ENCODE data around the gene CTSZ. TPM values are rescaled to one million over a fixed set of nuclear protein-coding genes. Genes with fewer than 3 reads are reported as not detected.

CTSZ gene
- total RNA-seq, 1 donor from 2014 or later = 109 TPM

DNA sequence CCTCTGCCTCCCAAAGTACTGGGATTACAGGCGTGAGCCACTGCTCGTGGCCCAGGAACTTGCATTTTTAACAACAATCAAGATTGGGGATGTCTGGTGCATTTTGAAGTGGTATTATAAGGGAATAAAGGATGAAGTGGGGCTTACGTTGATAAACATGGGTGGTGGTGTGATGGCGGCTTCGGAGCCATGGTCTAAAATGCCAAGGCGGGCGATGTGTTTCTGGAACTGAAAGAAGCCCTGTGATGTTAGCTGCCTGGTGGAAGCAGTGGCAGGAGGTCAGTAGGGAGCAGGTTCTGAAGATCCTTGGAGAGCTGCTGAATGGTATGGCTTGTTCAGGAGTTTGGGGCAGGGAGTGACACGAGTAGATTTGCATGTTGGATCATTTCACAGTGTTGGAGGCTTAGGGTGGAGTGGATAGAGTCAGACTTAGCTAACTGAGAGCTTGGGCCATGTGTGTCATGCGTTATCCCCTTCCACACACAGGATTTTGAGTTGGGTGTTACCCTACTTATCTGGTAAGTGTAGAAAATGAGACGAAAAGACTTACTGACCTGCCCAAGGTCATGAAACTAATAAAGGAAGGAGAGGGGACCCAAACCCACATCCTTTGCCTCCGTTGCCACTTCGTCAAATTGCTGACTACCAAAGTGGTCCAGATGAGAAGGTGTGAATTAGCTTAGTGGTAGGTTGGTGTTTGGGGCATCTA is 24.5 kb downstream of the CTSZ start:
- Histone ChIP-seq H3K36me3 (ENCODE audit: control insufficient read depth, insufficient read depth, low read length) (no peaks in the 10 kb centered on the region), H3K4me3 (ENCODE audit: low read depth, low read length) (peak overlapping the region; percentile 2), H3K27me3 (ENCODE audit: control insufficient read depth, insufficient read depth, low read length) (no peaks in the 10 kb centered on the region)
- no peak for DNase-seq (ENCODE audit: low read depth)
- TF ChIP-seq, protein P1, sequence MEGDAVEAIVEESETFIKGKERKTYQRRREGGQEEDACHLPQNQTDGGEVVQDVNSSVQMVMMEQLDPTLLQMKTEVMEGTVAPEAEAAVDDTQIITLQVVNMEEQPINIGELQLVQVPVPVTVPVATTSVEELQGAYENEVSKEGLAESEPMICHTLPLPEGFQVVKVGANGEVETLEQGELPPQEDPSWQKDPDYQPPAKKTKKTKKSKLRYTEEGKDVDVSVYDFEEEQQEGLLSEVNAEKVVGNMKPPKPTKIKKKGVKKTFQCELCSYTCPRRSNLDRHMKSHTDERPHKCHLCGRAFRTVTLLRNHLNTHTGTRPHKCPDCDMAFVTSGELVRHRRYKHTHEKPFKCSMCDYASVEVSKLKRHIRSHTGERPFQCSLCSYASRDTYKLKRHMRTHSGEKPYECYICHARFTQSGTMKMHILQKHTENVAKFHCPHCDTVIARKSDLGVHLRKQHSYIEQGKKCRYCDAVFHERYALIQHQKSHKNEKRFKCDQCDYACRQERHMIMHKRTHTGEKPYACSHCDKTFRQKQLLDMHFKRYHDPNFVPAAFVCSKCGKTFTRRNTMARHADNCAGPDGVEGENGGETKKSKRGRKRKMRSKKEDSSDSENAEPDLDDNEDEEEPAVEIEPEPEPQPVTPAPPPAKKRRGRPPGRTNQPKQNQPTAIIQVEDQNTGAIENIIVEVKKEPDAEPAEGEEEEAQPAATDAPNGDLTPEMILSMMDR (IDR thresholded peaks at IDR 0.05; ENCODE audit: insufficient read depth, low read length, poor library complexity, severe bottlenecking) = no peak

DNA sequence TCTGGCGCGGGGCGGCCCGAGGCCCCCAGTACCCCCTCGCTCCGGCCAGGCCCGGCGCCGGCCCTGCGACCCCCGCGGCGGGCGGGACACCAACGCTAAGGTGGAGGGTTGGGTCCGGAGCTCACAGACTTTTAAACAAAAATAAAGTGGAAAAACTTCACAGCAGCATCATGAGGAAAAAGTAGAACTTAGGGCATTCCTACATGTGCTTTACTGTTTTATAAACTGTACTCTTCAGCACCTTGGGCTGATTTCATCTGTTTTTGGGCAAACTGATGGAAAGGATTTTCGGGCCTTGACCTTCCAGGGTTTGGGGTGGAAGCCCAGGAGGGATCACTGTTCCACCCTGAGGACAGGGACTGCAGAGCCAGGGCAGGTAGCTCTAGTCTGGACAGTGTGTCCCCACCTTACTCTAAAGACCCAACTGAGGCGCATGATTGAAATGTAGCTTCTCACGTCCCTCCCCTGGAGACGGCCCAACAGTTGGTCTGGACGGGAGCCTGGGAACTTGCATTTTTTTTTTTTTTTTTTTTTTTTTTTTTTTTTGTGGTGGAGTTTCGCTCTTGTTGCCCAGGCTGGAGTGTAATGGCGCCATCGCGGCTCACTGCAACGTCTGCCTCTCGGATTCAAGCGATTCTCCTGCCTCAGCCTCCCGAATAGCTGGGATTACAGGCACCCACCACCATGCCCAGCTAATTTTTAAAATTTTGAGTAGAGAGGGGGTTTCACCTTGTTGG is 25.3 kb downstream of the CTSZ start:
- no peak for DNase-seq (ENCODE audit: low read depth)
- H3K27me3 ChIP-seq (ENCODE audit: control insufficient read depth, insufficient read depth, low read length) = no peaks in the 10 kb centered on the region
- H3K4me3 ChIP-seq (ENCODE audit: low read depth, low read length) = peak overlapping the region; percentile 83
- no peaks in the 10 kb centered on the region for H3K36me3 ChIP-seq (ENCODE audit: control insufficient read depth, insufficient read depth, low read length)
- TF ChIP-seq, protein P1 (IDR thresholded peaks at IDR 0.05; ENCODE audit: insufficient read depth, low read length, poor library complexity, severe bottlenecking) = no peak

DNA sequence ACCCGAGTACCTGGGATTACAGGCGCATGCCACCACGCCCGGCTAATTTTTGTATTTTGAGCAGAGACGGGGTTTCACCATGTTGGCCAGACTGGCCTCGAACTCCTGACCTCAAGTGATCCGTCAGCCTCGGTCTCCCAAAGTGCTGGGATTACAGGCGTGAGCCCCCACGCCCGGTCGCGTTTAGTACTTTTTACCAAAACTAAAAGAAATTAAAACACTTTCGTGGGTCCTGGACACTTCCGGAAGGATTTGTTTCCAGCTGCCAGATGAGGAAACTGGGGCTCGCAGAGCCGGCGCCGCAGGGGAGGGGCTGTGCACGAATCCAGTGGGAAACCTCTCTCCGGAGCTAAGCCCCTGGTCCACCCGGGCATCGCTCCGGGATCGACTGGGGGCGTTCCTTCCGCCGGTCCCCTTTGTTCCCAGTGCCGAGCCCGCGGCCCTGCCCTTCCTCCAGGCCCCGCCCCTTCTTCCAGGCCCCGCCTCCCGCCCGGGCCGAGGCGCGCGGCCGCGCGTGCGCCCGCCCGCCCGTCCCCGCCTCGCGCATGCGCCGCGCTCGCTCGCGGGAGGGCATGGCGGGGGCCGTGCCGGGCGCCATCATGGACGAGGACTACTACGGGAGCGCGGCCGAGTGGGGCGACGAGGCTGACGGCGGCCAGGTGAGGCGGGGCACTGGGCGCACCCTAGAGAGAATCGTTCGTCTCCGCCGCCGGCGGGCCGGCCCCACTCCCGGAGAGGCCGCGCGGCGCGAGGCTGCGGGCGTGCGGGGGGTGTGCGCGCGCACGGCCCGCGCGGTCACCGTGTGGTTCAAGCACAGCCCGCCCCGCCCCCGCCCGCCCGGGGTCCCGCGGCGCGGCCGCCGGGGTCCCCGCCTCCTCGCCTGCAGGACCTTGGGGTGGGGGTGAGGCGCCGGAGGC is 26.1 kb downstream of the CTSZ start, which contains the start of gene NELFCD:
TSS of gene NELFCD (plus strand) at position 546 of the 917 bp plus-strand sequence. CDS start at position 600, 54 bp downstream.
- Histone ChIP-seq H3K36me3 (ENCODE audit: control insufficient read depth, insufficient read depth, low read length) (no peaks in the 10 kb centered on the region), H3K4me3 (ENCODE audit: low read depth, low read length) (peak within 1 kb of the TSS; percentile 83), H3K27me3 (ENCODE audit: control insufficient read depth, insufficient read depth, low read length) (no peaks in the 10 kb centered on the region)
- TF ChIP-seq, protein P1 (IDR thresholded peaks at IDR 0.05; ENCODE audit: insufficient read depth, low read length, poor library complexity, severe bottlenecking) = no peak
- DNase-seq (ENCODE audit: low read depth) = peak; percentile 21

DNA sequence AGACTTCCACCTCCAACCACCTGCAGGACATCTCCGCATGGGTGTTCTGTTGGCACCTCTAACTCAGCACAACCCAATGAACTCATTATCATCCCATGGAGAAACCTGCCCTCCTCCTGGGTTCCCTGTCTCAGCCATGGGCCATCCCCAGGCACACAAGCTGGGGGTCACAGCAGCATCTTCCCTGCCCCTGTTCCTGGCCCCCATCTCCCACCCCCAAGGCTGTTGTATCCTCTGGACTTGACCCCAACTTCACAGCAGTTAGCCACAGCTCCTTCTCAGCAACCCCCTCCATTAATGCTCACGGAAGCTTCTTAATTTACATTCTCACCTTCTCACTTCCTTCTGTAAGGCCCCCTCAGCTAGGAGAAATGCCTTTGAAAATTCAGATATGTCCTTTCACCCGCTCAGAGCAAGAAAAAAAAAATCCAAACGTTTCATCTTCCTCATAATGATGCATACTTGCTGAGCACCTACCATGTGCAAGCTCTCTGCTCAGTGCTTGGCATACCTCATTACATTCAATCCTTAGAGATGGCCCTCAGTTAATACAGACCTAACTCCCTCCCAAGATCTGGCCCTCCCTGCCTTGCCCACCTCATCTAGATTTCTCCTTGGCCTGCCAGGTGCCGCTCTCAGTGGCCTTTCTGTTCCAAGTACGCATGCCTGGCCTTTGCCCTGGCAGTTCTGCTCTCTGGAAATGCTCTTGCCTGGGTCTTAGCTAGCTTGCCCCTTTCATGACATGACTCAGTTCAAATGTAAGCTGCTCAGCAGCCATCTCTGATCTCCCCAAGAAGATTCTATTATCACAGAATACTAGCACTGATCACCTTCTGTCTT is 28.5 kb downstream of the CTSZ start:
- Histone ChIP-seq H3K36me3 (ENCODE audit: control insufficient read depth, insufficient read depth, low read length) (no peaks in the 10 kb centered on the region), H3K4me3 (ENCODE audit: low read depth, low read length) (no peak overlapping the region), H3K27me3 (ENCODE audit: control insufficient read depth, insufficient read depth, low read length) (no peaks in the 10 kb centered on the region)
- DNase-seq (ENCODE audit: low read depth) = no peak
- TF ChIP-seq, protein P1 (IDR thresholded peaks at IDR 0.05; ENCODE audit: insufficient read depth, low read length, poor library complexity, severe bottlenecking) = no peak

GRCh38 chr20:58976061-58976730 is 30.9 kb downstream of the CTSZ start:
- no peak for DNase-seq (ENCODE audit: low read depth)
- TF ChIP-seq, protein P1 (IDR thresholded peaks at IDR 0.05; ENCODE audit: insufficient read depth, low read length, poor library complexity, severe bottlenecking) = no peak
- H3K27me3 ChIP-seq (ENCODE audit: control insufficient read depth, insufficient read depth, low read length) = no peaks in the 10 kb centered on the region
- no peaks in the 10 kb centered on the region for H3K36me3 ChIP-seq (ENCODE audit: control insufficient read depth, insufficient read depth, low read length)
- no peak overlapping the region for H3K4me3 ChIP-seq (ENCODE audit: low read depth, low read length)
